GOT3 (cell line): ENCODE data around the gene GEMIN8.

Source experiments
- DNase-seq: peaks from one replicate; lab custom pipeline; 2025; ENCODE audit warnings: mixed read lengths; lab: John Stamatoyannopoulos, UW

Gene GEMIN8

GRCh38 chrX:14015941-14016340 lies 13.8 kb downstream of the GEMIN8 start:
- no peak for DNase-seq

- DNase-seq, result no peak
Observed at GRCh38 chrX:14015294-14015693, 14.4 kb downstream of the GEMIN8 start.

- DNase-seq, result no peak
Observed at GRCh38 chrX:14014526-14014925, 15.2 kb downstream of the GEMIN8 start.

- no peak for DNase-seq
Observed at GRCh38 chrX:14013054-14013453, 16.6 kb downstream of the GEMIN8 start.

GRCh38 chrX:14010566-14010965 lies 19.1 kb downstream of the GEMIN8 start:
- no peak for DNase-seq

GRCh38 chrX:14006540-14006939 lies 23.2 kb downstream of the GEMIN8 start:
- no peak for DNase-seq

- no peak for DNase-seq
Observed at GRCh38 chrX:14003876-14004425, 25.7 kb downstream of the GEMIN8 start.

GRCh38 chrX:14003028-14003427 lies 26.7 kb downstream of the GEMIN8 start:
- DNase-seq, result no peak

GRCh38 chrX:13996650-13997049 lies 33.0 kb downstream of the GEMIN8 start:
- DNase-seq, result no peak

- no peak for DNase-seq
Observed at GRCh38 chrX:13994536-13995080, 35.1 kb downstream of the GEMIN8 start.

- DNase-seq, result no peak
Observed at GRCh38 chrX:13994104-13994503, 35.6 kb downstream of the GEMIN8 start.

GRCh38 chrX:13990126-13990800 lies 39.4 kb downstream of the GEMIN8 start:
- DNase-seq, result no peak

- DNase-seq, result no peak
Observed at GRCh38 chrX:13985697-13986435, 43.8 kb downstream of the GEMIN8 start.

GRCh38 chrX:13983734-13984133 lies 46.0 kb downstream of the GEMIN8 start:
- DNase-seq, result no peak

- DNase-seq, result no peak
Observed at GRCh38 chrX:13968198-13968597, 61.5 kb downstream of the GEMIN8 start.

- no peak for DNase-seq
Observed at GRCh38 chrX:13967636-13968035, 62.1 kb downstream of the GEMIN8 start.

GRCh38 chrX:13966793-13967125 lies 62.9 kb downstream of the GEMIN8 start:
- DNase-seq, result no peak

- no peak for DNase-seq
Observed at GRCh38 chrX:13966071-13966792, 63.5 kb downstream of the GEMIN8 start.

GRCh38 chrX:13965531-13965930 lies 64.2 kb downstream of the GEMIN8 start:
- no peak for DNase-seq

- no peak for DNase-seq
Observed at GRCh38 chrX:13956998-13957397, 72.7 kb downstream of the GEMIN8 start.
